ENCODE measurements around the gene CALN1.

DNA sequence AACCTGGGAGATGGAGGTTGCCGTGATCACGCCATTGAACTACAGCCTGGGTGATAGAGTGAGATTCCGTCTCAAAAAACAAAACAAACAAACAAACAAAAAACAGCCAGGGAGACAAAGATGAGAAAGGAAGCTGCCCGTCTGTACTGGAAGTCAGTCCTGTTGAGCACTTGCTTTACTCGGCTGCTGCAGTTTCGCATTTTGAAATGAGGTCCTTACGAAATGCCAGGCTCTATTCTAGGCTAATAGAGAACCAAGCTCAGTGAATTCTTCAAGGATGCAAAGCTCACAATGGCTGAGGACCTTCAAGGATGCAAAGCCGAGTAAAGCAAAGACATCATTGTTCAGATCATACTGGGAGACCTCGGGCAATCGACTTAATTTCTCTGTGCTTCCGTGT is 333.3 kb downstream of the CALN1 start:
- no peak for TF ChIP-seq HNRNPH1 (optimal IDR thresholded peaks at IDR 0.05; ENCODE audit: low read depth, low read length)
- no peak for TF ChIP-seq PCBP2 (IDR thresholded peaks at IDR 0.05; ENCODE audit: low read depth, low read length, poor library complexity, severe bottlenecking)
- TF ChIP-seq ZNF518B (CRISPR knock-in tag; IDR thresholded peaks at IDR 0.05), result no peak
- no peak for TF ChIP-seq POLR2A (conservative IDR thresholded peaks at IDR 0.05)
- no peak for TF ChIP-seq CCAR2 (IDR thresholded peaks at IDR 0.05; ENCODE audit: low read depth, low read length)
- TF ChIP-seq ZNF780A (CRISPR knock-in tag; IDR thresholded peaks at IDR 0.05), result no peak
- TF ChIP-seq HOMEZ (CRISPR knock-in tag; IDR thresholded peaks at IDR 0.05), result no peak
- TF ChIP-seq, protein P1, sequence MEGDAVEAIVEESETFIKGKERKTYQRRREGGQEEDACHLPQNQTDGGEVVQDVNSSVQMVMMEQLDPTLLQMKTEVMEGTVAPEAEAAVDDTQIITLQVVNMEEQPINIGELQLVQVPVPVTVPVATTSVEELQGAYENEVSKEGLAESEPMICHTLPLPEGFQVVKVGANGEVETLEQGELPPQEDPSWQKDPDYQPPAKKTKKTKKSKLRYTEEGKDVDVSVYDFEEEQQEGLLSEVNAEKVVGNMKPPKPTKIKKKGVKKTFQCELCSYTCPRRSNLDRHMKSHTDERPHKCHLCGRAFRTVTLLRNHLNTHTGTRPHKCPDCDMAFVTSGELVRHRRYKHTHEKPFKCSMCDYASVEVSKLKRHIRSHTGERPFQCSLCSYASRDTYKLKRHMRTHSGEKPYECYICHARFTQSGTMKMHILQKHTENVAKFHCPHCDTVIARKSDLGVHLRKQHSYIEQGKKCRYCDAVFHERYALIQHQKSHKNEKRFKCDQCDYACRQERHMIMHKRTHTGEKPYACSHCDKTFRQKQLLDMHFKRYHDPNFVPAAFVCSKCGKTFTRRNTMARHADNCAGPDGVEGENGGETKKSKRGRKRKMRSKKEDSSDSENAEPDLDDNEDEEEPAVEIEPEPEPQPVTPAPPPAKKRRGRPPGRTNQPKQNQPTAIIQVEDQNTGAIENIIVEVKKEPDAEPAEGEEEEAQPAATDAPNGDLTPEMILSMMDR (IDR thresholded peaks at IDR 0.05 in 2 of 3, conservative IDR thresholded peaks at IDR 0.05 in 1 of 3; ENCODE audit: insufficient read depth in 2 of 3, low read depth in 1 of 3, low read length in 3 of 3), result no peak
- TF ChIP-seq KDM1A (IDR thresholded peaks at IDR 0.05), result no peak
- TF ChIP-seq ZNF121 (CRISPR knock-in tag; conservative IDR thresholded peaks at IDR 0.05), result no peak
- no peak for TF ChIP-seq TCF3 (CRISPR knock-in tag; IDR thresholded peaks at IDR 0.05)
- no peak for TF ChIP-seq ZNF511 (CRISPR knock-in tag; IDR thresholded peaks at IDR 0.05)
- no peak for TF ChIP-seq PKNOX1 (IDR thresholded peaks at IDR 0.05)
